NCI-H345 (cell line): ENCODE data around the gene SLC4A1.
A peak's percentile ranks its signal among the peaks of the same experiment; 100 is the strongest.

Source experiments
- DNase-seq: peaks from one replicate; lab custom pipeline; 2025; lab: John Stamatoyannopoulos, UW

The SLC4A1 gene

DNA sequence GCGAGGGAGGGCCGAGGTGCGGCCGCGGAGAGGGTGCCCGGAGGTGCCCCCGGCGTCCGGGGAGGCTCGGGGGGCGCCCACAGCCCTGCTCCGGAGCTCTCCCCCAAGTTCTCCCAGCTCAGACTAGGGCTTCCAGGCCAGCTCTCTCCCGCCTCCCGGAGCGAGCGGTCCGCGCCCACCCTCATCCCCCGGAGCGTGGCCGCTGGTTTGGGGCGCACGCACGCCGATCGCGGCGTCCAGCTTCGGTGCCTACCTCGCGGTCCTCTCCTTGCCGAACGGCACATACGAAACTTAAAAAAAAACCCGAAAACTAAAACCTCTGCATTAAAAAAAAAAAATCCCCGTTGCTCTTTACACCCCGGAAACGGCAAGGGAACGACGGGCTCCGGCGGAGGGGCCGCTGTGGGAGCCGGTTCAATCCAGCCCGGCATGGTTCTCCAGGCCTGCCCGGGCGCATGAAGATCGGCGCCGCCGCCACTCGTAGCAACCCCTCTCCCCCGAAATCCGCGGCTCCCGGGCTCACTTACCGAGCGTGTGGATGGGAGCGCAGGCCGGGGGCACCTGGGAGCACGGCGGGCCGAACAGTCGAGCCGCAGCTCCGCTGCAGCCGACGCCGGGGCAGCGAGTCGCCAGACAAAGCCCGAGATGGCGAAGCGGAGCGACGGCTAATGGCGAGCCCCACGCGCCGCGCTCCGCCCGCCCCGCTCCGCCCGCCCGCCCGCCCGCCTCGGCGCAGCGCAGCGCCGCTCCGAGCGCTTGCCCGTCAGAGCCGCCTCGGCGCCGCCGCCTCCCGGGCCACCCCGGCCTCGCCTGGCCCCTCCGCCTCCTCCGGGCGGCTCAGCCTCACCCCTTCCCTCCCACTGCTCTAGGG lies 47.5 kb downstream of the SLC4A1 start:
- DNase-seq = peak; percentile 50

DNA sequence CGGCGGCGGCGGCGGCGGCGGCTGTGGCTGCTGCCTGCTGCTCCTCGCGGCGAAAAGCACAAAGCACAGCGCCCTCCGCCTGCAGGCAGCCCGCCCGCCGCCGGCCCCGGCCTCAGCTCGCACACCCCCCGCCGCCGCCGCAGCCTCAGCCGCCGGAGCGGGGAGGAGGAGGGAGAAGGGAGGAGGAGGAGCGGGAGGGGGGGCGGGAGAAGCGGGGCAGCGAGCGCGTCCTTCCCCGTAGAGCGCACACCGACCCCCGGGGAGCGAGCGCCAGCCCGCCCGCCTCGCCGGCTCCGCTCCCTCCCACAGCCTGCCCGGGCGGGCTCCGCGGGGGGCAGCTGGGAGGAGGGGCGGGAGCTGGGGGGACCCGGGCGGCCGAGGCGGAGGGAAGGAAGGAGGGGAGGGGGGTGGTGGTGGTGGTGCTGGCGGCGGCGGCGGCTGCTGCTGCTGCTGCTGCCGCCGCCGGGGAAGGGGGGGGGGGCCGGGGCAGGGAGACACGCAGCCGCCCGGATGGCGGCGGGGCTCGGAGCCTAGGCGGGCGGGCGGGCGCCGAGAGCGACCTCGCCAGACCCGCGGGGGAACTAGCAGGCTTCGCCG lies 48.2 kb downstream of the SLC4A1 start, which contains the start of gene UBTF:
UBTF (minus strand) TSS at position 60 of the 597 bp plus-strand sequence. CDS start 1,446 bp downstream, outside the sequence.
- DNase-seq = peak; percentile 91

DNA sequence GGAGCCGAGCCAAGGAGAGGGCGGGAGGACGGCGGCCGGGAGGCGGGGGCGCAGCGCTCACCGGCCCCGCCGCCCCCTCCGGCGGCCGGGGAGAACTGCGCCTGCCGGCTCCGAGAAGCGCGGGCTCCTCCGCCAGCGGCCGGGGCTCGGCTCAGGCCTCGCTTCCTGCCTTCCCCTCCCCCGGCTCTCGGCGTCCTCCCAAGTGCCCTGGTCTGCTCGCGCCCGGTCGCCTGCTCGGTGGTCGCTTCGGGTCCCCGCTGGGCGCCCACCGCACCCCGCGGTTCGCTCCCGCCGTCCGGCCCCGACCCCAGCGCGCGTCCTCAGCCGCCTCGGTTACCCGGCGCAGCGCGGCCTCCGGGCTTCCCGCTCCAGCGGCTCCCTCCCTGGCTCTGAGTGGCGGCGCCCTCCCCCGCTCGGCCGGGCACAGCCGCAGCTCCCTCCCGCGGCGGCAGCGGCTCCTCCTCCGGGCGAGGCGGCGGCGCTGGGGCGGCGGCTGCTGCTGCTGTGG lies 48.8 kb downstream of the SLC4A1 start:
- DNase-seq = peak; percentile 66

DNA sequence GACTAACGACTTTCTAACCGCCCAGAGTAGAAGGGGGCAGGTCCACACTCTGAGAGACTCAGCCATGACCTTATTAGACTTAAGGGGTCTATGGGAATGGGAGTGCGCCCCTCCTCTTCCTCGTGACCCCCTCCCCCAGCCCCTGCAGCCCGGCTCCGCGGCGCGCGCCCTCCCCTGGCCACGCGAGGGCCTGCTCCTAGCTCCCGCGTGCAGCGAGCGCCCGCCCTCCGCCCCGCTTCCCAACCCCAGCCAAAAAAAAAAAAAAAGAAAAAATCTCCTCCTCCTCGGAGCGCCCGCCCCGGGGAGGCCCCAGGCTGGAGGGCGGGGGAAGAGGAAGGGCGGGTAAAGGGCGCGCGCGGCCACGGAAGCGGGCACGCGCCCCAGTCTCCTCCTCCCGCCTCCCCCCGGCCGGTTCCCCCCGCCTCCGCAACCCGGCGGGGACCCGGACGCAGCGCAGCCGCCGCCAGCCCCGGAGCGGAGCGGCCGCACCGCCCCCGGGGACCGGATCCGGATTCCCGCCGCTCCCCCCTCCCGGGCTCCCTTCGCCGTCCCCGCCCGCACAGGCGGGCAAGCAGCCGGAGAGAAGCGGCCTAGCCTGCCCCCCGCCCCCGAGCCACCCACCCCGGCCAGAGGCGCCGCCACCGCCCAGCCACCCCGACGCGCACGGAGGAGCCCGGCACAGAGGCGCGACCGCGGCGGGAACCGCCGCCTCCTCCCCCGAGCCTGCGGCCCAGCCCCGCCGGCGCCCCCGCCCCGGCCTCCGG lies 49.4 kb downstream of the SLC4A1 start:
- peak; percentile 93 for DNase-seq

DNA sequence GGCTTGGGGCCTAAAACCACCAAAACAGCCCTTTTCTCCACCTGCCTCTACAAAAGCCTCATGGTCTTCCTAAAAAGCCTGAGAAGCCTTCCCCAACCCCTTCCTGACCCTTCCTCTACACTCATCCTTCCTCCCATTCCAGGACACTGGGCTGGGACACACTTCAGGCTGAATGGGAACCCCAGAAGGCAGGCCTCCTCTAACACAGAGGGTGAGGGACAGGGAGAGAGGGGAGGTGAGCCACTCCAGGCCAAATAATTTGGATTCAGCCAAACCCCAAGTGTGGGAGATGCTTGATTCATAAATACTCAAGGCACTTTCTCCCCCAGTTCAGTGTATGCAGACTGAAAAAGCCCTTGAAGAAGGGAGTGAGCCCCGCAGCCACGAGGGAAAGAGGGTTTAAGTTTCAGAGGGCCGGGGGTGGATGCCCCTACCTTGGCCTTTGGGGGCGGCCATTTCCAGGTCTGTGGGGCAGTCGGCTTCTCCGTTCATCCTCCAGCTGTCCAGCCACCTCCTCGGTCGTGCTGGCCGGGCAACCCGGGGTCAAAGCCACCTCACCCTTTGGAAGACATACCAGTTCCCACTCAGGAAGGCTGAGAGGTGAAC lies 50.1 kb downstream of the SLC4A1 start:
- no peak for DNase-seq

DNA sequence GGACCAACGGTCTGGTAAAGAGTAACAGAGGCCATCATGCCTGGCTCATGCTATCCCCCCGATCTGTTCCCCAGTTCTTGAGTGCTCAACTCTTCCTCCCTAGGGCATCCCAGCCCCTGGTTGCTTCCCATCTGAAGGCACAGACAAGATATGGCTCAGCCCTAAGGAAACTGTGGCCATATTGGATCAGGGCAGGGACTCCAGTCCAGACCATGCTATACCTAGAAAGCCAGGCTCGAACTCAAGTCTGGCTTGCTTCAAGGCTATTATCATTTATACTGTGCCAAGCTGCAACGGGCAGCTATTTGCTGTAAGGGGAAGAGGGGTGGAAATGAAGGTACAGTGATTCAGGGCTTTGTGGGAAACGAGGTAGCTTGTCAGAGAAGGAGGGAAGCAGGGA lies 51.2 kb downstream of the SLC4A1 start:
- no peak for DNase-seq

DNA sequence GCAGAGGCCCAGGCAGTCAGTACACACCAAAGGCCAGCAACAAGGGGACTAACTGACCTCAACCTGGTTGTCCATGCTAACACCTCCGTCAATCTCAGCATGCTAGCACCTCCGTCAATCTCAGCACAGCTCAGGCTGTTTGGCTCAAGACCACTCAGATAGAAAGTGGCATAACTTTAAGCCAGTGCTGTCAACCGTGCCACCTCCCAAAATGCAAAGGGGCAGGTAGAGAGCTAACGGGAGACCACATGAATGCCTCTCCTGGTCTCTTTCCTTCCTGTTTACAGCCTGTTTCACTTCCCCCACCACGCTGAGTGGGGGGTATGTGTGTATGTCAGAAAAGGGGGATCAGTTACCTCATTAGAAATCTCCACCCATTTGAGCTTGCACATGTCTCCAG lies 51.8 kb downstream of the SLC4A1 start:
- no peak for DNase-seq

DNA sequence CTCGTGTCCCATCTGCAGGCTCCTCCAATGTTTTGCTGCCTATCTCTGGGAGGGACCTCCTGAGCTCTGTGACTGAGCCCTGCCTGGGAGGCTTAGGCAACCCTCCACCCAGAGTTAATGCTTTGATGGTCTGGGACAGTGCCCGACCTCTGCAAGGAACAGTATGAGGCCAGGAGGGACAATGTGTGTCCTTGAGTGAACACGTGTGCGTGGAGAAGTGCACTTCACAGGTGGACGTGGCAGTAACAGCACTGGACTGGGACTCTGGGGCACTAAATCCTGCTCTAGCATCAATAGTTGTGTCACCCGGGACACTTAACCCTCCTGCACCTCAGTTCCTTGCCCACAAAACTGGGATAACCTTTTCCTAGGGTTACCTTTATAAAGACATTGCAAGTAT lies 53.0 kb downstream of the SLC4A1 start:
- DNase-seq = no peak

DNA sequence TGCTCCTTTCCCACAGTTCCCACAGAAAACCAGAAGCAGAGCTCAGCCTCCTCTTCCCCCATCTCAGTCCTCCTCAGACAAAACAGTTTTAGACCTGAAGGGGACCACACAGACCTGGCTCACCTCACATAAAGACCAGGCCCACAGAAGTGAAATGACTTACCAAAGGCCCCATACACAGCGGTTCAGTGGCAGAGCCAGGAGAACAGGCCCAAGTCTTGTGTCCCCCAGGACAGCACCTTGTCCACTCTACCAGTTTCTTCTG lies 53.8 kb downstream of the SLC4A1 start:
- no peak for DNase-seq

DNA sequence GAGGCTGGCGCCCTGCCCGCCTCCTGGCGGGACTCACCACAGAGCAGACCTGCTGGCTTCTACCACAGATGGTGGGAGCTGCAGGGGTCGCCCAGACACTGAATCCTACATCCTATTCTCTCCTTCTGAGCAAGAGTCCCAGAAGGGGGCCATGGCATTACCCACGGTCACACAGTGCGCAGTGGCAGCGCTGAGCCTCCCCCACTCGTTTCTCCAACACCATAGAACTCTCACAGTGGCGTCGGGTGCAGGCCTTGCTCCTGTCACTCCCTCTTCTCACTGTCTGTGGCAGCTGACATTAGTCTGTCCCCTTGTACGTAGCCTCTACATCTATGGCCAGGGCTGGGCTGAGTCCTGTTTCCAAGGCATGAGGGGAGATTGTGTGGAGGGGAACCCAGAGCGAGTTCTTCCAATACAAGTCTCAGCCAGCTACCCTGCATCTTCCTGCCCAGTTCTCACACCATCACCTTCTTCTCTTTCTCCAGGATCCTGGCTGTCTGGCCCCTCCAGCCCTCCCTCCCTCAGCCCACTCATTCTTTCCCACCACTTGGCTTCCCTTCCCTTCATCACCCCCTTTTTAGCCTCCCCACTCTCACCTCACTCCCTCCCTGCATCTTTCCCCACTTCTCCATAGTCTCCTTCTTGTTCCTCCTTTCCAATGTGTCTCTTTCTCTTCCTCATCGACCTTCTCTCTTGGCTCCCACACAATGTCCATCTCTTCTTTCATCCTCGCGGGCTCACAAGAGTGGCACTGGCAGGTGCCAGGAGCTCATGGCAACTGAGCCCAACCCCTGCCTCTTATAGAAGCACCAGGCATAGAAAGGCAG lies 54.3 kb downstream of the SLC4A1 start:
- no peak for DNase-seq

DNA sequence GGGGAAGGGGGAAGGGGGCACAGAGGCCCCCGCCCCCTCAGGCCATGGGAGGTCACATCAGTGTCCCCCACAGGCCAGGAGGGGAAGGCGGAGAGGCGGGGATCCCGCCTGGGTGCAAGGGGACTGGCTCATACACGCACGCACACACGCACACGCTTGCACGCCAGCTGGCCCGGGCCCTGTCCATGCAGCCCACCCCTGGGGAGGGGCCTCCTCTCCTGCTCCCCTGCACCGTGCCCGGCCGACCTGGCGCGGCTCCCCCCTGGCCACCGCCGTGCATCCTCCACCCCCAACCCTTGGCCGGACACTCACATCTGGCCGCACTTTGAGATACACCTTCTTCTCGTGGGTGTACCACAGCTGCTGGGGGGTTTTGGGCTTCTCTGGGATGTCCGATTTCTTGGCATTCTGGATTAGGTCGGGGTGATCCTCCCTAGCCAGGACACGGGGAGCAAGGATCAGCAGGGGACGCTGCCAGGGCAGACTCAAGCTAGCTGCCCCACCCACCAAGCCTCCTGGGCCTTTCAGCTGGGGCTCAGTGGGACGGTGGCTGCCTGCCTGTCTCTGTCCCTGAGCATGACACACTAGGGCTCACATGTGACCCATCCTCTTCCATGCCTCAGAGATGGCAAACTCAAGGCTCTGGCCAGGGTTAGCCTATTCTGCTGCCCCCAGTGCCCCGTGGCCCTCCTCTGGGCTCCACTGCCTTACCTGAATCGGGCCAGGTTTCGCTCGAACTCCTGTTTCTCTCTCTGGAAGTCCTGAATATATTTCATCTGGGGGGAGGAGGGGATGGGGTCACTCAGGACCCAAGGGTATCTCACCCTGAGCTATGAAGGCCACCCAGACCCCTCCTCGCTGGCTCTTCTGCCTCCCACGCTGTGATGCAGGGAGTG lies 55.2 kb downstream of the SLC4A1 start:
- no peak for DNase-seq

DNA sequence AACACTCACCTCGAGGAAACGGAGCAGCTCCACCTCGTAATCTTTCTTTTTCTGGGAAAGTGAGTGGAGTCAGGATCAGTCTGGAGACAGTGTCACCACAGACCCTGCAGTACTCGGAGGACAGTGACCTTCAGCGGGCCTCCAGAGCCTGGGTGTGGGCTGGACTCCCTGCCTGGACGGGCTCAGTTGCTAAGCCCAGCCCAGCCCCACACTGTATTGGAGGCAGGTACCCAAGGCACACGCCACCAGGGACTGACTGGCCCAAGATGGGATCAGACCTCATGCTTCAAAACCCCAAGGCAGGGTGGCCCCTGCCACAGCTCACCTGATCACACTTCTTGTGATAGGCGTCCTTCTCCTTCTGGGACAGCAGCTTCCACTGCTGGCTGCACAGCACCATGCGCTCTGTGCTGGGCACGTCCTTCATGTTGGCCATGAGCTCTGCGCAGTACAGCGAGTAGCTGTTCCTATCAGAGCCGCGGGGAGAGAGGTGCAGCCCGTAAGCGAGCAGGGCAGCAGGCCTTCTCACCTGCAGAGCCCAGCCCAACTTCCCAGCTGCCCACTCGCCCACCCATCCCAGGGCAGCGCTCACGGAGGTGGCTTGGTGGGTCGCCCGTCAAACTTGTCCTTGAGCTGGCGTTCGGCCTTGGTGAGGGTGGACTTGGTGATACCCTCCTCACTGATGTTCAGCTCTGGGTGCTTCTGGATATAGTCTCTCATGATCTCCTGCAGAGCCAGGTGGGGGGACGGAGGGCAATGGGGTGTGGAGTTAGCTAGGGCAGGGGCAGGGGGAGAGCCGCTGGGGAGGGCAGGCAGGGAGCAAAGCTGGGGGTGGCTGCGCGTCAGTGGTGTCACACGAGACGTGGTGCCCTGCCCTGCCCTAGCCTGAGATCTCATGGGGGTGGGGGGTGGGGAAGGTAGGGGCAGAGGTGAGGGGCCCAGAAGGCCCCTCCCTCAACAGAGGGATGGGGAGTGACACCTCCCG lies 56.4 kb downstream of the SLC4A1 start:
- DNase-seq = no peak

DNA sequence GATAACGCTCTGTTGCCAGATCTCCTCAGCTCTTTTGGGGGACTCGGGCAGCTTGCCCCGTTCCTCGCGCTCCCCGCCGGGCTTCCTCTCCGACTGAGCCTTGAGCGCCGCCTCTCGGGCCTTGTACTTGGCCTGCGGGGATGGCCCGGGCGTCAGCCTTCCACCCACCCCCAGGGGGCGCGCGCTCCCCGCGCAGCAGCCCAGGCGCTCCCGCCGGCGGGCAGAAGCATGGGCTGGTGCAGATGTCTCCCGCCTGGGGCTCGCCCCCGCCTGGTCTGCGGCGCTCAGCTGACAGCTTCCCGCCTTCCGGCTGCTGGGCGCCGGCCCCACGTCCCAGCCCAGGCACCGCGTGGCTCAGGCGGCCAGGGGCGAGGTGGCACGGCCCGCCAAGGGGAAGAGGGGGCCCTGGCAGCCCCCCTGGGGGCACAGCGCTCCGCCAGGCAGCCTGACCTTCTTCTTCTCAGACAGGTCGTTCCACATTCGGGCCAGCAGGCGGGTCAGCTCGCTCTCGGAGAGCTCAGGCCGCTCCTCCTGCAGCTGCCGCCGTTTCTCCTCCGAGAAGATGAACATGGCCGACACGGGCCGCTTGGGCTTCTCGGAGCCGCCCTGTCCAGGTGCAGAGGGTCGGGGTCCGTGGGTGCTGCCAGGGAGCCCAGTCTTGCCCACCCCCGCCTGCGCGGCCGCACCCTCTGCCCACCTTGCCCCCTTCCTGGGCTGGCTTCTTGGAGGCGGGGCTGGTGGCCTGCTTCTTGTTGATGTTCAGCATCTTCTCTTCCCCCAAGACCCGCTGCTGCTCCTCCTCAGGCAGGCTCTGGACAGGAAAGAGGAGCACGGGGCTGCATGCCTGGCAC lies 57.4 kb downstream of the SLC4A1 start:
- DNase-seq = no peak

DNA sequence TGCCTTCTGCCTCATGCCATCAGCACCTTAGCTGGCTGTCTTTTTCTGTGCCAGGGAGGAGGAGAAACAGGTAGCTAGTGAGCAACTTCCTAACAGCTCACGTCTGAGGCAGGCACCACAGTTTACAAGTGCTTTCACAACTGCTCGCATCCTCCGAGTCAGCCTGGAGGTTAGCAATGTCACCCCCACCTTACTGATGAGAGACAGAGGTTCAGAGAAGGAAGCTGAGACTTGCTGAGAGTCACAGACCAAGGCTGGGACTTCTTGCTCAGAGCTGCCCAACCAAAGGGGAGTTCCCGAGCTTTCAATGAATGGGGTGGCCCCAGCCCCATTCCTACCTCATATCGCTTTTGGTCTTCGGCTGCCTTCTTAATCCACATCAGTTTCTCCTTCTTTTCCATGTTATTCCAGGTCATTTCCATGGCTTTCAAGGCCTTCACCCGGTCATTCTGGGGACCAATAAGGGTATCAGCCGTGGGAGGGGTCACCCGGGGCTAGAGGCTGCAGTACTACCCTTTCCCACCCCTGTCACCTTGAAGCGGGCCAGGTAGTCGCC lies 58.1 kb downstream of the SLC4A1 start:
- no peak for DNase-seq

DNA sequence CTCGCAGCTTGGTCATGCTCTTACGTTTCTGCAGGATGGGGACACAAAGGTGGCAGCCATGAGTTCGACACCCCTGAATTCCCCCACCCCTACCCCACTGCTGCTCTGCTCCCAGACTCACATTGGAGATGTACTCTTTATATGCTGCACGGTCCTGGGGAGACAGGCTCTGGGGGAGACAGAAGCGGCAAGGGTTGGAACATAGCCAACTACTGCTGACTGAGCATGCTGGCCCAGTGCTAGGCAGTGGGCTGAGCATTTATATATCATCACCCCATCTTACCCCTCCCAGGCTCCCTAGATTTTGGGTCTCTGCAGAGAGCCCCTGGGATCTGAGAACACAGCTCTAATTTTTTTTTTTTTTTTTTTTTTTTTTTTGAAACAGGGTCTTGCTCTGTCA lies 60.2 kb downstream of the SLC4A1 start:
- DNase-seq = no peak

DNA sequence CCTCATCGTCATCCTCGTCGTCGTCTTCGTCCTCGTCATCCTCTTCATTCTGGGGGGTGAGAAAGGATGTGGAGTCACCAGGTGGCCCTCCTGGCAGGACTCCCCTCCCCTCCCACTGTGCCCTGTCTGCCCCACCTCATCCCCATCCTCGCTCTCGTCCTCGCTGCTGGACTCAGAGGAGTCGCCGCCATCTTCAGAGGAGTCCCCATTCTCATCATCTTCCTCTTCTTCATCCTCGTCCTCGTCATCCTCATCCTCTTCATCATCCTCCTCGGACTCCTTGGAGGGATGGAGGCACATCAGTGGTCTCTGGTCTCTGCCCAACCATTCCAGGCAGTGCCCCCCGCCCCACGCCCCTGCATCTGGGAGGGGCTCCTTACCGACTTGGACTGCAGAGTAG lies 60.6 kb downstream of the SLC4A1 start:
- DNase-seq = no peak

DNA sequence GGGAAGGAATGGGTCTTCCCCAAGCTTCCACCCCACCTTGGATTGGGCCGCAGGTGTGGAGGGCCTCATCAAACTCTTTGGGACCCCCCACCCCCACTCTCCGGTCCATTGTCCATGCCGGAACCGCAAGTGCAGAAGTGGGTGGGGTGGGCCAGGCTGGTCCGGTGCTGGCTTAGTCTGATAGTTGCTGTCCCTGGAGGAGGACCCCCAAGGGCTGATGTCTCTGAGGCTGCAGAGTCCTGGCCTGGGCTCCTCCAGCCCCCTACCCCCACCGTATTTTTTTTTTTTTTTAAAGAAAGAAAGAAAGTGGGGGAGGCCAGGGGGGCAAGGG lies 61.1 kb downstream of the SLC4A1 start:
- no peak for DNase-seq
